ENCODE results near the gene DLK1. TPM values are rescaled to one million over a fixed set of nuclear protein-coding genes. Genes with fewer than 3 reads are reported as not detected.

DLK1 gene
- total RNA-seq, 2 donors from 2014 or later, result not detected

DNA sequence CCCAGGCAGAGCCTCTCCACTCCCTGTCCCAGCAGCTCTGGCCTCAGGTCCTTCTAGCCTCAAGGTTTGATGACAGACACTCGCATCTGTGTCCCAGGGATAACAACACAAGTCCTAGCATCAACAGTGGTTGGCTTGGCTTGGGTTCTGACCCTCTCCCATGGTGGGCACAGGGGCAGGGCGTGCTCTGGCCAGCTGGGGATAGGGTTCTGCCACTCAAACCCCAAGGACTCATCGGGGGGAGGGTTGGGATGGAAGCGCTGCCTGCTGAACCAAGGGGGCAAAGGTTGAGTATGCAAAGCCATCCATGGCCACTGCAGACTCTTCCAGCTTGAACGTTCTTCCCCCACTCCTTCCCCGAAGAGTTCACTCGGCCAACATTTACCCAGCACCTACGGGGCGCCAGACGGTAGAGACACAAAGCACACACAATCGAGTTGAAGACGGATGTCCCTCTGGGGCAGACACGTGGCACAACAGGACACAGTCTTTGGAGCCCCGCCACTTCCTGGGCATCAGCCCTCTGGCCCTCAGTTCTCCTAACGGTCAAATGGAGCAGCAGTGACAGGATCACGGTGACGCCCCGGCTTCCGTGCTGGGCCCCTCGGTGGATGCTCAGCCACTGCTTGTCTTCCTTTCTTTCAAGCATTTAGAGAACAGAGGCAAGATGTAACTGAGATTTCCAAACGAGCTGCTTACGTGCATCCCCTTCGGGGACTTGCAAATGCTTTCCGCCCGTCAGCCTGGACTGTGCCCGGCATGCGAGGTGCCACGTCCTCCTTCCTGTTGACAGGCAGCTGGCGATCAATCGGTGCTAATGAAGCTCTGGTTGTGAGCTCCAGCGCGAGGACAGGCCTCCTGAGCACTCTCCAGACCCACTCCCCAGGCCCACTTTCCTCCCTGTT is 42.6 kb downstream of the DLK1 start:
- ATAC-seq (ENCODE audit: insufficient number of reproducible peaks, low FRiP score, low read depth) (no peak), DNase-seq (ENCODE audit: low spot score) (no peak)
- Histone ChIP-seq H3K4me1 (ENCODE audit: control insufficient read depth in 1 of 2, low read depth in 2 of 2) (no peaks in the 10 kb centered on the region), H3K27ac (no peak overlapping the region), H3K36me3 (no peaks in the 10 kb centered on the region), H3K4me3 (no peak overlapping the region), H3K9me3 (no peaks in the 10 kb centered on the region), H3K27me3 (replicated peaks; ENCODE audit: insufficient read depth) (no peaks in the 10 kb centered on the region)
- TF ChIP-seq, protein P1, sequence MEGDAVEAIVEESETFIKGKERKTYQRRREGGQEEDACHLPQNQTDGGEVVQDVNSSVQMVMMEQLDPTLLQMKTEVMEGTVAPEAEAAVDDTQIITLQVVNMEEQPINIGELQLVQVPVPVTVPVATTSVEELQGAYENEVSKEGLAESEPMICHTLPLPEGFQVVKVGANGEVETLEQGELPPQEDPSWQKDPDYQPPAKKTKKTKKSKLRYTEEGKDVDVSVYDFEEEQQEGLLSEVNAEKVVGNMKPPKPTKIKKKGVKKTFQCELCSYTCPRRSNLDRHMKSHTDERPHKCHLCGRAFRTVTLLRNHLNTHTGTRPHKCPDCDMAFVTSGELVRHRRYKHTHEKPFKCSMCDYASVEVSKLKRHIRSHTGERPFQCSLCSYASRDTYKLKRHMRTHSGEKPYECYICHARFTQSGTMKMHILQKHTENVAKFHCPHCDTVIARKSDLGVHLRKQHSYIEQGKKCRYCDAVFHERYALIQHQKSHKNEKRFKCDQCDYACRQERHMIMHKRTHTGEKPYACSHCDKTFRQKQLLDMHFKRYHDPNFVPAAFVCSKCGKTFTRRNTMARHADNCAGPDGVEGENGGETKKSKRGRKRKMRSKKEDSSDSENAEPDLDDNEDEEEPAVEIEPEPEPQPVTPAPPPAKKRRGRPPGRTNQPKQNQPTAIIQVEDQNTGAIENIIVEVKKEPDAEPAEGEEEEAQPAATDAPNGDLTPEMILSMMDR (IDR thresholded peaks at IDR 0.05), result no peak

DNA sequence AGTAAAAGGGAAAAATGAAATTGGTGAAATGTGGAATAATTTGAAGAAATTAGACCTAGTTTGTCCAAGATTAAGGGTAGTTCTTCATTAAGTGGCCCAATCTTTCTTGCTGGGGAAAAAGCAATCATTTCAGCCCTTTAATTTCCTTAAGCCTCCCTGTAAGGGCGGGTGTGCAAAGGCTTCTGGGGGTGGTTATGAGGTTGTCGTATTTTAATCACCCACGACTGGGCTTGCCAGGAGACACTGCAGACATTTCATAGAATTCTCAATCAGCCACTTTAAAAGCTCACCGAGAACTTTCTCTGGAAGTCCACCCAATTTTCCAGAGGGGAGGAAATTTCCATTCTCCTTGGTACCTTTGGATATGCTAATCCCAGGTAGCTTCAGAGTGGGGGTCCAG is 43.4 kb downstream of the DLK1 start:
- Histone ChIP-seq H3K27ac (no peak overlapping the region), H3K9me3 (no peaks in the 10 kb centered on the region), H3K4me1 (ENCODE audit: control insufficient read depth in 1 of 2, low read depth in 2 of 2) (no peaks in the 10 kb centered on the region), H3K4me3 (no peak overlapping the region), H3K36me3 (no peaks in the 10 kb centered on the region), H3K27me3 (replicated peaks; ENCODE audit: insufficient read depth) (no peaks in the 10 kb centered on the region)
- ATAC-seq (ENCODE audit: insufficient number of reproducible peaks, low FRiP score, low read depth) (no peak), DNase-seq (ENCODE audit: low spot score) (no peak)
- TF ChIP-seq, protein P1 (IDR thresholded peaks at IDR 0.05), result no peak

DNA sequence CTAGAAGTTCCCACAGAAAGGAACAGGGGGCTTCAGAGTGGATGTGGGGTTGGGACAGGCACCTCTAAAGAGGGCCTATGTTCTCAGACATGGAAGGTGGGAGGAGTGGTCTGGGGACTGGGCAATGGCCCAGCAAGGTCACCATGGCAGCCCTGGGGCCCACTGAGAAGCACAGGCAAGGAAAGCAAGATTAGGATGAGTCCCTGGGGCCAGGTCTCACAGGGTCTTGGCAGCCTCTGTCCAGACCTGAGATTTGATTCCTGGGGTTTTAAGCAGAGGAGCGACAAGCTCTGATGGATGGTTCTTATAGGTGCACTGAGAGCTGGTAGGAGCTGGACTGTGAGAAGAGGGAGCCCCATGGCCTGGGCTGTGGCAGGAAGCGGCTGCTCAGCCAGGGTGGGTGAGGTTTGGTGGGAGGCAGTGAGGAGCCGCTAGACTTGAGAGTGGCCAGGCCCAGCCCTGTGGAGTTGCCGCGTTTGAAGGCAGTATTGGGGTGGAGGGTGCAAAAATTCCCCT is 44.0 kb downstream of the DLK1 start:
- no peaks in the 10 kb centered on the region for H3K4me1 ChIP-seq (ENCODE audit: control insufficient read depth in 1 of 2, low read depth in 2 of 2)
- H3K27me3 ChIP-seq (replicated peaks; ENCODE audit: insufficient read depth), result no peaks in the 10 kb centered on the region
- no peak for DNase-seq (ENCODE audit: low spot score)
- no peaks in the 10 kb centered on the region for H3K36me3 ChIP-seq
- TF ChIP-seq, protein P1 (IDR thresholded peaks at IDR 0.05), result no peak
- no peak overlapping the region for H3K4me3 ChIP-seq
- H3K9me3 ChIP-seq, result no peaks in the 10 kb centered on the region
- ATAC-seq (ENCODE audit: insufficient number of reproducible peaks, low FRiP score, low read depth), result no peak
- no peak overlapping the region for H3K27ac ChIP-seq

DNA sequence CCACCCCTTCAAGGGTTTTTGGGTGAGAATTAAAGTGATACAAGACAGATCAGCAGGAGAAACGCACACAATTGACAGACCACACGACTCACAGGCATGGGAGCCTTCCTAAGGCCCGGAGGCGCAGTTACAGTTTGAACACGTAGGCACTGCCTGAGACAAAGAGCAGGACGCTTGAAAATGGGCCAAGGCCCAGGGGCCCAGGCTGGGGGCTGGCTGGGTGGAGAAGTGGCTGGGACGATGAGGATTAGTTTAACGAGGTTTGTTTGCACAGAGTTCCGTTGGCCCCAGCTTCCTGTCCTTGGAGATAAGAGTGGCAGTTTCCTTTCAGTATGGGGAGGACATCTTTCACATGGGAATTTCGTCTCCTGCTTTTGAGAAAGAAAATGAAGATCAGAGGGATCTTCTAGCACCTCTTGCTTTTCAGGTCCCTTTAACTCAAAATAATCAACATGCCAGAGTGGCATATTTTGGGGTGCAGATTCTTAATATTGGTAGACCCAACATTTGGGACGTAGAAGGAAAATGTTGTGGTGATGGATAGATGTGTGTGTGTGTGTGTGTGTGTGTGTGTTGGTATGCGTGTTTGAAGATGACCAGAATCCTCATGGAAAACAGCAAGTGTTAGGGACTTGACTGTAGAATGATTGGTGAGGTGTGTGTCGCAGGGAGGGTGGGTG is 44.6 kb downstream of the DLK1 start:
- H3K36me3 ChIP-seq, result no peaks in the 10 kb centered on the region
- H3K27me3 ChIP-seq (replicated peaks; ENCODE audit: insufficient read depth), result no peaks in the 10 kb centered on the region
- no peaks in the 10 kb centered on the region for H3K9me3 ChIP-seq
- H3K4me1 ChIP-seq (ENCODE audit: control insufficient read depth in 1 of 2, low read depth in 2 of 2), result no peaks in the 10 kb centered on the region
- H3K27ac ChIP-seq, result no peak overlapping the region
- TF ChIP-seq, protein P1 (IDR thresholded peaks at IDR 0.05), result no peak
- DNase-seq (ENCODE audit: low spot score), result no peak
- H3K4me3 ChIP-seq, result no peak overlapping the region
- no peak for ATAC-seq (ENCODE audit: insufficient number of reproducible peaks, low FRiP score, low read depth)

DNA sequence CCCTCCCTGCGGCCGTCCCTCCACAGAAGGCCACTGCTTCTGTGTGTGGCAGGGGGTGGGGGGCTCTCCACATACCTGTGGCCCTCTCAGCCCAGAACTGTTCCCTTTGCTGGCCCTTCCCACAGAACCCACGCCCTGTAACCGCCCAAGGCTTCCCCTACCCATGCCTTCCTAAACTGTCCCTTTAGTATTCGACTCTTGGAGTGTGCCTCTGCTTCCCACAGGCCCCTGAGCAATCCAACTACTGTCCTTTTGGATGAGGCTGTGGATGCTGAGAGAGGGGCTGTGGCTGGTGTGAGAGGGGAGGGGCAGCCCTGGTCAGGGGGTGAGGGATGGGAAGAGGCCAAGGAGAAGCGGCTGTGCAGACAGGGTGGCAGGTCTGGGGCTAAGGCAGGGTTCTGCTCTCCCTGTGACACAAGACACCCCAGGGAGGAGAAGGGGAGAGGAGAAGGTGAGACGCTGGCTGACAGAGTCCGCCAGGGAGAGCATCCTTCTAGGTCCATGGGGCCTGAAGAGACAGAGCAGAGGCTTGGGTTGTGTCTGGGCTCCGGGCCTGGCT is 46.0 kb downstream of the DLK1 start:
- Histone ChIP-seq H3K4me3 (no peak overlapping the region), H3K27ac (no peak overlapping the region), H3K27me3 (replicated peaks; ENCODE audit: insufficient read depth) (no peaks in the 10 kb centered on the region), H3K36me3 (no peaks in the 10 kb centered on the region), H3K9me3 (no peaks in the 10 kb centered on the region), H3K4me1 (ENCODE audit: control insufficient read depth in 1 of 2, low read depth in 2 of 2) (no peaks in the 10 kb centered on the region)
- ATAC-seq (ENCODE audit: insufficient number of reproducible peaks, low FRiP score, low read depth) (no peak), DNase-seq (ENCODE audit: low spot score) (no peak)
- TF ChIP-seq, protein P1 (IDR thresholded peaks at IDR 0.05), result no peak

Measured in thoracic aorta (tissue), 2 donors.